ENCODE results near the gene LGALS4. TPM values are rescaled to one million over a fixed set of nuclear protein-coding genes. Genes with fewer than 3 reads are reported as not detected.

Gene LGALS4
- polyA plus RNA-seq, 1 of the 3 experiments (the other 2 are of a cell fraction) = 0.21 TPM

DNA sequence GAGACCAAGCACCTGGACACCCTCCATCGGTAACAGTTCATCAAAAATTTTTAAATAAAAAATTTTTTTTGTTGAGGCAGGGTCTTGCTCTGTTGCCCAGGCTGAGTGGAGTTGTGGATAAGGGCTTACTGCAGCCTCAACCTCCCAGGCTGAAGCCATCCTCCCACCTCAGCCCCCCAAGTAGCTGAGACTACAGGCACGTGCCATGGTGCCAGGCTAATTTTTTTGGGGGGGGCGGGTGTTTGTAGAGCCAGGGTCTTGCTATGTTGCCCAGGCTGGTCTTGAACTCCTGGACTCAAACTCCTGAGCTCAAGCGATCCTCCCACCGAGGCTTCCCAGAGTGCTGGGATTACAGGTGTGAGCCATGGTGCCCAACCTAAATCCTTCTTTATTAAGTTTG, 19.1 kb downstream of the LGALS4 start:
- no peak overlapping the region for H3K4me3 ChIP-seq (ENCODE audit: low read depth in 2 of 2, low read length in 1 of 2)
- no peak overlapping the region for H3K27ac ChIP-seq (ENCODE audit: low read depth in 2 of 2, low read length in 1 of 2)
- no peaks in the 10 kb centered on the region for H3K9me2 ChIP-seq
- no peak overlapping the region for H3K9ac ChIP-seq
- no peaks in the 10 kb centered on the region for H3K36me3 ChIP-seq (replicated peaks in 1 of 2; ENCODE audit: control insufficient read depth in 1 of 2, insufficient read depth in 2 of 2, low read length in 1 of 2)
- H3K27me3 ChIP-seq (ENCODE audit: insufficient read depth) = no peaks in the 10 kb centered on the region
- H3K4me1 ChIP-seq (ENCODE audit: control insufficient read depth in 1 of 2, insufficient read depth in 2 of 2, low read depth in 1 of 2, low read length in 1 of 2) = no peaks in the 10 kb centered on the region
- TF ChIP-seq RXRA (IDR thresholded peaks at IDR 0.05; ENCODE audit: borderline replicate concordance, low read depth) (no peak), ZBTB33 (IDR thresholded peaks at IDR 0.05; ENCODE audit: borderline replicate concordance, low read depth) (no peak), MEF2A (IDR thresholded peaks at IDR 0.05; ENCODE audit: borderline replicate concordance, low read depth) (no peak), GATA2 (CRISPR knock-in tag; IDR thresholded peaks at IDR 0.05) (no peak), MXI1 (IDR thresholded peaks at IDR 0.05; ENCODE audit: low read depth, low read length) (no peak), TEAD4 (IDR thresholded peaks at IDR 0.05; ENCODE audit: borderline replicate concordance, insufficient read depth) (no peak), EP300 (IDR thresholded peaks at IDR 0.05; ENCODE audit: borderline replicate concordance in 1 of 2, low read depth in 1 of 2, low read length in 1 of 2) (no peak), YY1 (IDR thresholded peaks at IDR 0.05; ENCODE audit: low read depth) (no peak), TCF12 (IDR thresholded peaks at IDR 0.05) (no peak), JUND (IDR thresholded peaks at IDR 0.05) (no peak), ELF1 (IDR thresholded peaks at IDR 0.05) (no peak), PBX3 (IDR thresholded peaks at IDR 0.05) (no peak)
- TF ChIP-seq, protein P1, sequence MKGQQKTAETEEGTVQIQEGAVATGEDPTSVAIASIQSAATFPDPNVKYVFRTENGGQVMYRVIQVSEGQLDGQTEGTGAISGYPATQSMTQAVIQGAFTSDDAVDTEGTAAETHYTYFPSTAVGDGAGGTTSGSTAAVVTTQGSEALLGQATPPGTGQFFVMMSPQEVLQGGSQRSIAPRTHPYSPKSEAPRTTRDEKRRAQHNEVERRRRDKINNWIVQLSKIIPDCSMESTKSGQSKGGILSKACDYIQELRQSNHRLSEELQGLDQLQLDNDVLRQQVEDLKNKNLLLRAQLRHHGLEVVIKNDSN (IDR thresholded peaks at IDR 0.05; ENCODE audit: borderline replicate concordance, low read depth) = no peak
- TF ChIP-seq, protein P2, sequence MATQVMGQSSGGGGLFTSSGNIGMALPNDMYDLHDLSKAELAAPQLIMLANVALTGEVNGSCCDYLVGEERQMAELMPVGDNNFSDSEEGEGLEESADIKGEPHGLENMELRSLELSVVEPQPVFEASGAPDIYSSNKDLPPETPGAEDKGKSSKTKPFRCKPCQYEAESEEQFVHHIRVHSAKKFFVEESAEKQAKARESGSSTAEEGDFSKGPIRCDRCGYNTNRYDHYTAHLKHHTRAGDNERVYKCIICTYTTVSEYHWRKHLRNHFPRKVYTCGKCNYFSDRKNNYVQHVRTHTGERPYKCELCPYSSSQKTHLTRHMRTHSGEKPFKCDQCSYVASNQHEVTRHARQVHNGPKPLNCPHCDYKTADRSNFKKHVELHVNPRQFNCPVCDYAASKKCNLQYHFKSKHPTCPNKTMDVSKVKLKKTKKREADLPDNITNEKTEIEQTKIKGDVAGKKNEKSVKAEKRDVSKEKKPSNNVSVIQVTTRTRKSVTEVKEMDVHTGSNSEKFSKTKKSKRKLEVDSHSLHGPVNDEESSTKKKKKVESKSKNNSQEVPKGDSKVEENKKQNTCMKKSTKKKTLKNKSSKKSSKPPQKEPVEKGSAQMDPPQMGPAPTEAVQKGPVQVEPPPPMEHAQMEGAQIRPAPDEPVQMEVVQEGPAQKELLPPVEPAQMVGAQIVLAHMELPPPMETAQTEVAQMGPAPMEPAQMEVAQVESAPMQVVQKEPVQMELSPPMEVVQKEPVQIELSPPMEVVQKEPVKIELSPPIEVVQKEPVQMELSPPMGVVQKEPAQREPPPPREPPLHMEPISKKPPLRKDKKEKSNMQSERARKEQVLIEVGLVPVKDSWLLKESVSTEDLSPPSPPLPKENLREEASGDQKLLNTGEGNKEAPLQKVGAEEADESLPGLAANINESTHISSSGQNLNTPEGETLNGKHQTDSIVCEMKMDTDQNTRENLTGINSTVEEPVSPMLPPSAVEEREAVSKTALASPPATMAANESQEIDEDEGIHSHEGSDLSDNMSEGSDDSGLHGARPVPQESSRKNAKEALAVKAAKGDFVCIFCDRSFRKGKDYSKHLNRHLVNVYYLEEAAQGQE (IDR thresholded peaks at IDR 0.05; ENCODE audit: low read depth, low read length) = no peak
- H3K4me2 ChIP-seq = no peak overlapping the region
- WGBS (ENCODE audit: low lambda C conversion rate) = 77% methylated on average over 5 of the region's 5 CpGs
- no peaks in the 10 kb centered on the region for H3K9me3 ChIP-seq
- no peak for DNase-seq
- ChIA-PET POLR2A (no interaction called here), CTCF (interaction anchor here (1.4 kb wide), 1 partner anchor 136 kb away, joined by 5 read pairs; the partner anchor contains the start of genes MRPS12 and SARS2)
- no peak overlapping the region for H2AFZ ChIP-seq (ENCODE audit: low read depth)
- H3K79me2 ChIP-seq (ENCODE audit: insufficient read depth) = no peaks in the 10 kb centered on the region
- H4K20me1 ChIP-seq (ENCODE audit: insufficient read depth) = no peaks in the 10 kb centered on the region
- H3F3A ChIP-seq (replicated peaks; ENCODE audit: insufficient read depth) = no peaks in the 10 kb centered on the region
